Ectodermal cell (in vitro differentiated cells): ENCODE data around the gene RAB11B.

Experiments used
- H3K27ac ChIP-seq: 2 replicates; pipeline ENCODE4 v1.7.0; 2013; ENCODE audit warnings: mild to moderate bottlenecking, low read depth, low read length; ENCODE audit not compliant: insufficient read depth, poor library complexity, severe bottlenecking
- H3K27me3 ChIP-seq: 2 replicates; pipeline ENCODE4 v1.7.0; 2013; ENCODE audit warnings: mild to moderate bottlenecking, low read length; ENCODE audit not compliant: insufficient read depth, control insufficient read depth, poor library complexity, severe bottlenecking
- H3K36me3 ChIP-seq: one replicate; pipeline ENCODE4 v1.7.0; 2013; ENCODE audit warnings: low read length; ENCODE audit not compliant: control insufficient read depth, insufficient read depth
- H3K4me1 ChIP-seq: one replicate; pipeline ENCODE4 v1.7.0; 2013; ENCODE audit warnings: low read length; ENCODE audit not compliant: control insufficient read depth, insufficient read depth
- H3K4me3 ChIP-seq: 2 replicates; pipeline ENCODE4 v1.7.0; 2013; ENCODE audit warnings: low read depth, low read length, control low read depth; ENCODE audit not compliant: insufficient read depth
- H3K9me3 ChIP-seq: 2 replicates; pipeline ENCODE4 v1.7.0; 2013; ENCODE audit warnings: mild to moderate bottlenecking, low read length, moderate library complexity; ENCODE audit not compliant: control insufficient read depth
- WGBS, 2 experiments: methylation state at CpG; one replicate each; pipeline ENCODE4 v1.1.7; 2013; ENCODE audit warnings: missing lambda C conversion rate in 2 of 2; 5-methylcytosine and 5-hydroxymethylcytosine counted together

RAB11B gene

GRCh38 chr19:8395621-8396082 lies 5.5 kb downstream of the RAB11B start:
- H3K9me3 ChIP-seq: no peaks in the 10 kb centered on the region
- H3K27ac ChIP-seq: no peak overlapping the region
- 87 to 89% methylated on average over 14 of the region's 14 CpGs for WGBS, 2 experiments
- H3K4me3 ChIP-seq: no peak overlapping the region
- H3K27me3 ChIP-seq: no peaks in the 10 kb centered on the region
- no peaks in the 10 kb centered on the region for H3K36me3 ChIP-seq
- H3K4me1 ChIP-seq: peaks cover 12% of the 10 kb centered on the region

DNA sequence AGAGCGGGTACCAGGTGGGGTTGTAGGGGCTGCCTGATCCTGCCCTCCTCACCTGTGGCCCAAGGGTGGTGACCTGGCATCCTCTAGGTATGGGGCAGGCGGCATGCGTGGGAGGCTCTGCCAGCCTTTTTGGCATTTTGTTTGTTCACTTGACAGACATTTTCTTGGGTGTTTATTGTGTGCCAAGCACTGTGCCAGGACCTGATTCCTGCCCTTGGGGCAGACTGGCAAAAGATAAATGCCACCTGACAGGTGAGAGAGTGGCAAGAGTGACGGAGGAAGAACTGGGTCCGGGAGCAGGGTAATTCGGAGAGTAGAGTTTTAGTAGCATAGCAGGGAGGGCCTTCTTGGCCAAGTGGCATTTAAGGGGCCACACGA lies 6.0 kb downstream of the RAB11B start:
- H3K27ac ChIP-seq: no peak overlapping the region
- H3K9me3 ChIP-seq: no peaks in the 10 kb centered on the region
- H3K4me1 ChIP-seq: peaks cover 9% of the 10 kb centered on the region
- no peaks in the 10 kb centered on the region for H3K27me3 ChIP-seq
- no peaks in the 10 kb centered on the region for H3K36me3 ChIP-seq
- WGBS, 2 experiments: 82% methylated on average over 7 of the region's 7 CpGs
- no peak overlapping the region for H3K4me3 ChIP-seq

GRCh38 chr19:8396563-8397203 lies 6.5 kb downstream of the RAB11B start:
- peaks cover 8% of the 10 kb centered on the region for H3K4me1 ChIP-seq
- H3K27ac ChIP-seq: no peak overlapping the region
- no peaks in the 10 kb centered on the region for H3K9me3 ChIP-seq
- H3K36me3 ChIP-seq: no peaks in the 10 kb centered on the region
- H3K4me3 ChIP-seq: no peak overlapping the region
- no peaks in the 10 kb centered on the region for H3K27me3 ChIP-seq
- 60 to 64% methylated on average over 22 of the region's 22 CpGs for WGBS, 2 experiments

DNA sequence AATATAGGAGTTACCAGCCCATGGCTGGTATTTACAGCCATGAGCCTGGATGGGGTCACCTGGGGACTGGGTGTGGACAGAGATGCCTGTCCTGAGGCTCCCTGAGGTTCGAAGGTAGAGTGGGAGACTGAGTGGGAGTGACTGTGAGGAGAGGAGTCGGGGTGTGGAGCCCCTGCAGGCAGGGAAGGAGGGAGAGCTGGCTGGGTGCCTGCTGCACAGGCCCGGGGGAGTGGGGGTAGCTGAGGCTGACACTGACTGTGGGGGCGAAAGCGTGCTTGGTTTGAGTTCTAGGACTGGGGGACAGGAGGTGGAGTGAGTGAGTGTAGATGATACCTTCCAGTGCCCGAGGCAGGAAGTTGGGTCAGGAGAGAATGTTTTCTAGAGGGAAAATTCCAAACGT lies 7.1 kb downstream of the RAB11B start:
- peaks cover 4% of the 10 kb centered on the region for H3K36me3 ChIP-seq

GRCh38 chr19:8397746-8398310 lies 7.7 kb downstream of the RAB11B start:
- Histone ChIP-seq H3K4me1 (peaks cover 4% of the 10 kb centered on the region), H3K36me3 (peaks cover 6% of the 10 kb centered on the region), H3K27ac (no peak overlapping the region), H3K9me3 (no peaks in the 10 kb centered on the region), H3K4me3 (no peak overlapping the region), H3K27me3 (no peaks in the 10 kb centered on the region)
- 93 to 94% methylated on average over 10 of the region's 10 CpGs for WGBS, 2 experiments

More for the DNA sequence above, 7.1 kb downstream of the RAB11B start:
- H3K27ac ChIP-seq: no peak overlapping the region
- no peak overlapping the region for H3K4me3 ChIP-seq
- H3K9me3 ChIP-seq: no peaks in the 10 kb centered on the region
- no peaks in the 10 kb centered on the region for H3K27me3 ChIP-seq
- H3K4me1 ChIP-seq: peaks cover 4% of the 10 kb centered on the region
- WGBS, 2 experiments: 90 to 92% methylated on average over 7 of the region's 7 CpGs

DNA sequence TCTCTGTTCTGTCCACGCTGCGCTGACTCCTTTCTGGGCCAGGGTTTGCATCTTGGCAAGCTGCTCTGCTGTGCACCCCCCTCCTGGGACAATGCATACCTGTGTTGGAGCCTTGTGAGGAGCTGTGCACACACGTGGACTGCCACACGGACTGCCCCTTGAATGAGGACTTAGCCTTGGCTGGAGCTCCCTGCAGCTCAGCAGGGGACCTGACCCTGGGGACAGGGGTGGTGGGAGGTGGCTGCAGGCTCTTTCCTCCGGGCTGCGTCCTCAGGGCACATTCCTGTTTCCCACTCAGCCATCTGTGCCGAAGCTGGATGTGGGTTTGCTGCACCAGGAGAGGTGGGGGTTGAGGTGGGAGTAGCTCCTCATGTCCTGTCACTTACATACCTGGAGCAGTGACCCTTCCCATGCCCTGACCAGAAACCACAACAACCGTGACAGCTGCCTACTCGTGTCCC lies 8.2 kb downstream of the RAB11B start:
- 84 to 86% methylated on average over 9 of the region's 9 CpGs for WGBS, 2 experiments
- no peaks in the 10 kb centered on the region for H3K27me3 ChIP-seq
- H3K4me3 ChIP-seq: no peak overlapping the region
- H3K4me1 ChIP-seq: peaks cover 4% of the 10 kb centered on the region
- no peaks in the 10 kb centered on the region for H3K9me3 ChIP-seq
- peaks cover 6% of the 10 kb centered on the region for H3K36me3 ChIP-seq
- no peak overlapping the region for H3K27ac ChIP-seq

GRCh38 chr19:8399681-8400188 lies 9.6 kb downstream of the RAB11B start:
- no peak overlapping the region for H3K27ac ChIP-seq
- no peaks in the 10 kb centered on the region for H3K9me3 ChIP-seq
- peaks cover 10% of the 10 kb centered on the region for H3K36me3 ChIP-seq
- H3K27me3 ChIP-seq: no peaks in the 10 kb centered on the region
- peaks cover 4% of the 10 kb centered on the region for H3K4me1 ChIP-seq
- no peak overlapping the region for H3K4me3 ChIP-seq
- WGBS, 2 experiments: 95% methylated on average over 34 of the region's 34 CpGs

- H3K4me3 ChIP-seq: no peak overlapping the region
- H3K4me1 ChIP-seq: peaks cover 3% of the 10 kb centered on the region
- no peaks in the 10 kb centered on the region for H3K27me3 ChIP-seq
- no peak overlapping the region for H3K27ac ChIP-seq
- WGBS, 2 experiments: 95 to 97% methylated on average over 21 of the region's 21 CpGs
- H3K36me3 ChIP-seq: peaks cover 15% of the 10 kb centered on the region
- no peaks in the 10 kb centered on the region for H3K9me3 ChIP-seq
These were observed 11.8 kb downstream of the RAB11B start for GRCh38 chr19:8401981-8402411.

- 95% methylated on average over 44 of the region's 44 CpGs for WGBS, 2 experiments
- no peaks in the 10 kb centered on the region for H3K27me3 ChIP-seq
- H3K36me3 ChIP-seq: peaks cover 15% of the 10 kb centered on the region
- no peak overlapping the region for H3K27ac ChIP-seq
- H3K9me3 ChIP-seq: no peaks in the 10 kb centered on the region
- H3K4me1 ChIP-seq: no peaks in the 10 kb centered on the region
- no peak overlapping the region for H3K4me3 ChIP-seq
These were observed 13.1 kb downstream of the RAB11B start for GRCh38 chr19:8403098-8403819.

DNA sequence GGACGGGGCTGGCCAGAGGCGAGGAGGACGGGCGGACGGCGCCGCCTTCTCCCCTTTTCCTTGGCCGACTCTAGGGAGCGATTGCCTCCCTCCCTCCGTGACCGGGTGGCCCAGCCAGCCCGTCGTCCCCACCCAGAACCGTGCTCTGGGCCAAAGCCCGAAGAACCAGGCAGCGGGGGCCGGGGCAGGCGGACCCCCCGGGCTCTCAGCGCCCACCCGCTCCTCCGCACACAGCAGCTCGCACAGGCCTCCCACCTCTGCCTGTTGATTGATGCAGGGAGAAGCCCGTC lies 13.6 kb downstream of the RAB11B start:
- Histone ChIP-seq H3K27me3 (no peaks in the 10 kb centered on the region), H3K4me3 (no peak overlapping the region), H3K36me3 (peaks cover 15% of the 10 kb centered on the region), H3K4me1 (no peaks in the 10 kb centered on the region), H3K27ac (no peak overlapping the region), H3K9me3 (no peaks in the 10 kb centered on the region)
- 89 to 92% methylated on average over 24 of the region's 24 CpGs for WGBS, 2 experiments
